HG02763 (cell line): ENCODE results near the gene CDK19.
"Not testable (repeated sequence)": the region's sequence is repeated elsewhere in the genome, so short reads cannot be mapped to it uniquely, and the experiment has no call there.

Source experiments
- ATAC-seq: cut with Tn5 transposase; IDR thresholded peaks from one replicate; pipeline ENCODE4 v1.9.1; 2021; ENCODE audit warnings: mild to moderate bottlenecking, moderate library complexity; ENCODE audit not compliant: unreplicated experiment

Gene CDK19

DNA sequence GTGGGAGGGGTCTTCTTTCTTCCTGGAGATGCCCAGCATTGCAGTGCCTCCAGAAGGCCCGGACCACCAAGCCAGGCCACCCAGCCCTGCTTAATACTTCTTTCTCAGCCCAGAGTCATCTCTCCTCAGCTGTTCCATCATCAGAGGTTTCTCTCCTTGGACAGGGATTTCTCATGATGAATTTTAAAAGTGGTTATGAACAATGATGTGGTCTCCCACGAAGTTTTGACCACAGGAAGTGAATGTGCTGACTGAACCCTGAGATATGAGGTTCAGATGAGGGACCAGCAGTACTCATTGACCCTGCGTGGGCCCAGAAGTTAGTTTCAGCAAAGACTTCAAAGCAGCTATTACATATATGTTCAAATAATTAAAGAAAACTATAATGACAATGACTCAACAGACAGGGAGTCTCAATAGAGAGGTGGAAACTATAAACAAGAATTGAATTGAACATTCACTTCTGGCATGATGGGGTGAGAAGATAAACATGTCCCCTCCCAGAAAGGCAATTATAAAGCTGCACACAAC lies 224.4 kb downstream of the CDK19 start:
- ATAC-seq = no peak

DNA sequence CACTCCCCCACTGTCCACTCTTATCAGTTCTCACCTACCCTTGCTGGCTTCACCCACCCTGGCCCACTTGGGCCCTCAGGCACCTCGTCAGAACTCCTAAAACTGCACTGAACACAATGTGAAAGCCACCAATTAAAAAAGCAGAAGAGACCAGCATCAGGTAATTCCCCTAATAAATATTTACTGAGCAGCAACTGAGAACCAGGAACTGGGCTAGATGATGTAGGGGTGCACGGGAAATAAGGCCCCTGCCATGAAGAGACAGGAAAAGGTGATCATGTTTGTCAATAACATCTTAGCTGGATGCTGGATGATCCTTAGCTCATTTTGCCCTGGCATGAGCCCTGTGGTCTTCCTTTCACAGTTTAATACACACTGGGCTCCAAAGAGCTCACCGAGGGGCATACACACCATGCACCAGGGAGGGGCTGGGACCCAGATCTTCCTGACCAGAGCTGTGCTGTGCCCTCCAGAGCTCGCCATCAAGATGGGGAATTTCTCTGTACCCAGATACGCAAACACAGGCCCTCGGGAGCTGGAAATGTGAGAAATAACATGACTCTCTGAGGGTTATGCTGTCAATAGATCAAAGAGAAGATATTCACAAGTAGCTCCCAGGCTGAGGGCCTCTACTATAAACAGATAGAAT lies 225.3 kb downstream of the CDK19 start:
- peak; percentile 89 for ATAC-seq

DNA sequence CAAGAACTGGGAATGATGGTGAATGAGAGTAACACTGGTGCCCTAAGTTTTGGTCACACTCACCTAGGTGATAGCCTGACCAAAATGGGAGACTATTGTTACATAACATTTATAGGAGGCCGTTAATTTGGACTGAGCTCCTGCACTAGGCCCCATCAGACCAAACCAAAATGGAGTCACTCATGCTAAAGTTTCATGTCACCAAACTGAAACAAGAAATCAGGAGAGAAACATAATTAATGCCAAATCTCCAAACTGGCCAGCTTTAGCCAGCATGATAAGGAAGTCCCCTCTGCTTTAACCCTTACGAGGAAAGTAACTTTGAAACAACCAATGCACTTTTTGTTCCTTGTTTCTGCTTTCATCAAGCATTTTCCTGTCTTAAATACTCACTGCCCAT lies 227.9 kb downstream of the CDK19 start:
- ATAC-seq = no peak

DNA sequence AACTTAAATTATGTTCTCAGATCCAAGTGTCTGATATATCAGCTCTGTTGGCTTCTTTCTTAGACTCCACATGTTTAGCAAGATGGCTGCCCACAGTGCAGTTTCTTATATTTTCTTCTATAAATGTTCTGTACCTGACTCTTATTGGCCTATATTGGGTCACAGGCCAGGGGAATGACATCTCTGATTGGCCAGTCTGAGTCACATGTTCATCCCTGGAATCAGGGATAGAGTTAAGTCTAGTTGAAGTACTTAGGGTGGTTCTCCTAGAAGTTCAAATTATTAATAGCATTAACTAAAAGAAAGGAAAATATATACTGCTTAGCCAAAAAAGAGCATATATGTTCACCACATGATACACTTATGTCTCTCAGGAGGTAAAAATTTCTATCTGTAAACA lies 233.6 kb downstream of the CDK19 start:
- ATAC-seq = no peak

DNA sequence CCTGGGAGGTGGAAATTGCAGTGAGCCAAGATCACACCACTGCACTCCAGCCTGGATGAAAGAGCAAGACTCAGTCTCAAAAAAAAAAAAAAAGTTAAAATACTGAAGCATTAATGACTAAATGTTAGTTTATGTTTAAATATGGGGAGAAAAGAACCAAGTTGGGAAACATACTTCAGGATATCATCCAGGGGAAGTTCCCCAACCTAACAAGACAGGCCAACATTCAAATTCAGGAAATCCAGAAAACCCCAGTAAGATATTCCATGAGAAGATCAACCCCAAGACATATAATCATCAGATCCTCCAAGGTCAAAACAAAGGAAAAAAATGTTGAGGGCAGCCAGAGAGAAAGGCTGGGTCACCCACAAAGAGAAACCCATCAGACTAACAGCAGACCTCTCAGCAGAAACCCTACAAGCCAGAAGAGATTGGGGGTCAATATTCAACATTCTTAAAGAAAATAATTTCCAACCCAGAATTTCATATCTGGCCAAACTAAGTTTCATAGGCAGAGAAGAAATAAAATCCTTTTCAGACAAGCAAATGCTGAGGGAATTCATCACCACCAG lies 237.6 kb downstream of the CDK19 start:
- not testable (repeated sequence) for ATAC-seq

DNA sequence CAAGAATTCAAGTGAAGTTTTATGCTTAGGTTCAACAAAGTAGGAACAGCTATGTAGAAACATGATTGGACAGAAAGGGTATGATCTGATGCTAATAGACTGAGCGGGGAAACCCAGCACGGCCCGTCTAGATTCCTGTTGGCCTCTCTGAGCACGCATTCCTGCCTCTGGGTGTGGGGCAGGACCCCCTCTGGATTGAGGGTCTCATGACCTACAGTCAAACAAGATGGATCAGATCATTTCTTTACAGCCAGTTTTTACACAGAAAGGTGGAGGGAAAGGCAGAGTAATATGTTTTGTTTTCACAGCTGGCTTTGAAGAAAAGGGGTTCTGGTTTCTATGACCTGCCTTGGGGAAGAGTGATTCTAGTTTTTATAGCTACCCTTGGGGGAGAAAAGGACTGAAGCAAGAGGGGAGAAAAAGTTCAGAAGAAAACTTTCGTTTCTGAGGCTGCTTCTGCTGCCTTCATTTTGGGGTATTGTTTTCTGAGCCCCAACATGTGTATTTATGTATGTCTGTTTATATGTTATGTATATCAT lies 239.3 kb downstream of the CDK19 start:
- ATAC-seq = no peak

DNA sequence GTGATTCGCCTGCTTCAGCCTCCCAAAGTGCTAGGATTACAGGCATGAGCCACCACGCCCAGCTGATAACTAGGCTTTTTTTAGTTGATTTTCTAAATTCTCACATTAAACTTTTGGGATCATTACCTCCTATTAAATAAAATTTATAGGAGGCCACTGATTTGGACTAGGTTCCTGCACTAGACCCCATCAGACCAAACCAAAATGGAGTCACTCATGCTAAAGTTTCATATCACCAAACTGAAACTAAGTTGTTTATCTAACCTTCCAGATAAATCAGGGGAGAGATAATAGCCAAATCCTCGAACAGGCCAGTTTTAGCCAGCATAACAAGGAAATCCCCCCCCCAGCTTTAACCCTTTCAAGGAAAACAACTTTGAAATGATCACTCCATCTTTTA lies 240.5 kb downstream of the CDK19 start:
- ATAC-seq = no peak

DNA sequence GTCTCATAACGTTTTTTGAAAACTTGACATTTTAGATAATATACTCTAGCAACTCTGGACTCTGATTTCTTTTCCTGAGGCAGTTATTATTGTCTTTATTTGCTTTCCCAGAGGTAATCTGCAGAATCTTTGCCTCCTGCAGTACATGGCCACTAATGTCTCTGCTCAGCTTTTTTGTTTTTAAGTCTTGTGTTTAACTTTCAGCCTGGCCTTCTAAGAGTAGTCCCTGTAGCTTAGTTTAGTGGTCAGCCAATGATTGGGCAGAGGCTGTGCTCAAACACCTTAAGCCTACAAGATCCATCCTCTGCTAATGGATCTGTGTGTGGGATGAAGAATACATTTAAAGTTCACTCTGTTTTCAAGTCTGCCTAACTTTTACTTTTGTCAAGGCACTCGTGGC lies 241.7 kb downstream of the CDK19 start:
- ATAC-seq = no peak

DNA sequence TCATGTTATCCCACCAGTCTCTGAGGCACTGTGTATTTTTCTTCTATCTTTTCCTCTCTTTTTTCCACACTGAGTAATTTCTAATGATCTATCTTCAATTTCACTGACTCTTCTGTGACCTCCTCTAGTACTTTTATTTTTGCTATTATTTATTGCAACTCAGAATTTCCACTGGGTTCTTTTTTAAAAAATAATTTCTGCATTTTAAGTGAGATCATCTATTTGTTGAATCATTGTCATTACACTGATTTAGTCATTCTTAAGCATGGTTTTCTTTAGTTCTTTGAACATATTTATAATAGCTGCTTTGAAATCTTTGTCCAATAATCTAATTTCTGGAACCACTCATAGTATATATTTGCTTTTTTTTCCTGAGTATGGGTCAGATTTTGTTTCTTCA lies 242.1 kb downstream of the CDK19 start:
- no peak for ATAC-seq

DNA sequence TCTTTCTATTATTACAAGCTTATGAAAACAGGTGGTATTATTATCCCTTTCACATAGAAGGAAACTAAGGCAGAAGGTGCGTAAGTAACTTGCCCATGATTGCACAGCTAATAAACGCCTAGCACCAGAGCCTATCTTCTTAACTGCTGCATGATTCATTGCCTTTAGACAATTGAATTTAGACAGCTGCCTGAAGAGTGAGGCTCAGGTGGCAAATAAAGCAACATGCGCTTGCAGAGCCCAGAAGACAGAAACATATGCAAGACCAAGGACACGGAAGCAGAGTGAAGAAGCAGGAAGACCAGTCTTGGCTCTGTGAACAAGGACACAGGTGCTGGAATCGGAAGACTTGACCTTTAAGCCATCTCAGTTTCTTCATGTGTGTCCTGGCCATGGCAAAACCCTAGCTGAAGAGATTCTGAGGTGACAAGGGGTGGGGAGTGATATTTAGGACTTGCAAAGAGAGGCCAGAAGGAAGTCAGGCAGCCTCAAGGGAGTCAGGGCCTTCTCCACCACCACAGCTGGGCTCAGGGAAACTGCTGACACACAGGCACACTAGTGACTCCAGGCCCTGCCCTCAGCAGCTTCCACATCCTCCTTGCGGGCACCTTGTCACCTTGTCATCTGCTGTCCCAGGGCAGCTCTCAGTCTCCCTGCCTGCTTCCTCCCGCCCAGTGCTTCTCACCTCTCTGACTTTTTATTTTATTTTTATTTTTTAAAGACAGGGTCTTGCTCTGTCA lies 247.1 kb downstream of the CDK19 start:
- ATAC-seq = no peak

DNA sequence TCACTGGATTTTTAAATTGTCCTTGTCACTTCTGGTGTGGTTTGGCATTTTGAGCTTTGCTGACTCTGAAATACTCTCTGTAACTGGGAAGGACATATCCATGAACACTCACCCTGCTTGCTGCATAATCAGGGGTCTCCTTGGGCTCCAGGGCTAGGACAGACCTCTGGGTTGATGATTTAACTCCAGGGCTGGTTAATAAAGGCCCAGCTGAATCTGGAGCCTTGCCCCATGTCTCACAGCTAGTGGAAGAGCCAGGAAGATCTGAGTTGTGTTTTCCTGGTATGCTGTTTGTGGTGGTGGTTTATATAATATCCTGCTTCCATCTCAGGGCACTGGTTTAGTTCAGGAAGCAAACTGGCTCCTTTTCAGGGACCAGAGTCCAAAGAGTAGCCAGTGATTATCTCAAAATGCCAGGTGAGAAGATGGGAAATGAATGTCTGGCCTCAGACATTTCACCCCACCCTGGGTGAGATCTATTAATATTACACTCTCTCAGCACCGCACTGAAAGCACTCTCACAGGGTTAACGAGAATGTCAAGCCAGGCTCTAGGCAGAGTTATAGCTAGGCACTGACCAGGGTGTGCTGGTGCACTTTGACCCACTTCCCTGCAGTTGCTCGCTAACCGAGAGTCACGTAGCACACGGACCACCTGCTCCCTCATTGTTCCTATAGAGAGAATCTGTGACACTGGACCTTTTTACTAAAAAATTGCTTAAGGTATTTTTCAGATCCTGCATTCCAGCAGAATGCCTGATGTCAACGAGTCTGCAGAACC lies 248.7 kb downstream of the CDK19 start:
- ATAC-seq = no peak

DNA sequence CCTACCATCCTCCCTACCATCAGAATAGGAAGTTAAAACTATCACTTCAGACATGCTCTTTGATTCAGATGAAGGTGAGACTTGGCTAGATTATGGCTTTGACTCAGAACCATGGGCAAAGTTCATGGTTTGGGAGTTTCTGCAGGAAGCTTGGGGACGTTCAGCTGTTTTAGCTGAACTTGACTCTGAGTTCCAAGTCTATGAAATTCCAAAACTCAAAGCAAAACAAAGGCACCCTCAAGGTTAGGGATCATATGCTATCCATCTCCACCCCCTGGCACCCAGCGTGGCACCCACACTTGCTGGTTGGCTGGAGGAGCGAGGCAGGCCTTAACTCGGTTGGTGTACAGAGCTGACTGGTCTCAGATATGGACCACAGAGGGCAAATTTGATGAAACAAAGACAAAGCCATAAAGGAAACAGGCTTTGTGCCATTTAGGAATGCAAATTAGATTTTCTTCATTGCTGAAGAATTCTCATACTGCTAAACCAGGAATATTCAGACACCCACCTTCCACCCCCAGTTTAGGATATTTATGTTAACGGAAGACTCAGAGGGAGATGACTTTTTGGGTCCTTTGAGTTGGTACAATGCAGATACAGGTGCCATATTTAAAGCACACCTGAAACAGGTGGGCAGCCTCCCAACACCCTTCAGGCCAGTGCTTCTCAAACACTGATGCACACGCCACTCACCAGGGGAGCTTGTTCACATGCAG lies 250.4 kb downstream of the CDK19 start:
- ATAC-seq = no peak

DNA sequence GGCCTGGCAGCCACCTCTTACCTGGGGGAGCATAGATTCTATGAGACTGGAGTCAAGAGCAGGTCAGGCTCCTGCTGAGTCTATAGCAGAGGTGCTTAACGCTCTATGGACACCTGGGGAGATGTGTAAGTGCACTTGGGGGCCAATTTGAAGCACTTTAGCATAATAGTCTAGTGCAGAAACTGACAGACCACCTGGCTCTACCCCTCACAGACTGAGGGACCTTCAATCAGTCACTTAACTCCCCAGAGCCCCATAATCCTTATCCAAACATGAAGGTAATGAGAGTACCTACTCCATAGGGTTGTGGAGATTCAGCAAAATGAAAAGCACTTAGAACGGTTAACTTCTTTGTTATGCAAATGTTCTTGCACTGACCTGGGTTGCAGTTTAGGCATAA lies 251.6 kb downstream of the CDK19 start:
- ATAC-seq = no peak

DNA sequence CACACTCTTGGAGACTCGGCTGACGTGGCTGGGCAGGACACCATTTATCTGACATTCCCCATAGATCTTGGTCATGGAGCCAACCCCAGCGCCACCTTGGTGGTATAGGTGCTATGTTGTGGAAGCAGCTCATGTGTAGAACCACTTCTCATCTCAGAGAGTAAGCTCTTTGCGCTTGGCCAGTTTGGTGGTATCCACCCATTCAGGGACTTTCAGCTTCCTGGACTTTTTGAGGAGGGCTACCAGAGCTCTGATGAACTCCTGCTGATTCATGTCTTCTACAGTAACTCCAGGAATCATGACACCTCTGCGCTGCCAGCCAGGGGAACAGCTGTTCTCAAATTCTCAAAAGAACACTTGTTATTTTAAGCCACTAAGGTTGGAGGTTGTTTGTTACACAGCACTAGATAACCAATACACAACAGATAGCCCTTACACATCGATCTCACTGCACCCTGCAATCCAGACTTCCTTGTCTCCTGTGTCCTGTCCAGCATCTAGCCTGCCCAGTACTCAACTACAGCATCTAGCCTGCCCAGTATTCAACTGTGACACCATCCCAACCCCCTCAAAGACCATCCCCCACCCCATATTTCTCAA lies 252.9 kb downstream of the CDK19 start:
- no peak for ATAC-seq

DNA sequence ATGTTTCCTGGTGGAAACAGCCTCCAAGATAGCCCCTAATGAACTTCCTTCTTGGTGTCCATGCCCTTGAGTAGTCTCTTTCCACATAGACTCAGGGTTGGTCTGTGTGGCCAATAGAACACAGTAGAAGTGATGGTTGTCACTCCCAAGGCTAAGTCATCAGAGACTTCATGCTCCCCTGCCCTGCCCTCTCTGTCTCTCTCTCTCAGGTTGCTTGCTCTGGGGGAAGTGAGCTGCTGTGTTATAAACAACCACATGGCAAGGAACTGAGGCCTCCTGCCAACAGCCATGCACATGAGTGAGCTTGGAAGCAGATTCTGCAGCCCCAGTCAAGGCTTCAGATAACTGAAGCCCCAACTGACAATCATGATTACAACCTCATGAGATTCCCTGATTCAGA lies 253.6 kb downstream of the CDK19 start:
- no peak for ATAC-seq

DNA sequence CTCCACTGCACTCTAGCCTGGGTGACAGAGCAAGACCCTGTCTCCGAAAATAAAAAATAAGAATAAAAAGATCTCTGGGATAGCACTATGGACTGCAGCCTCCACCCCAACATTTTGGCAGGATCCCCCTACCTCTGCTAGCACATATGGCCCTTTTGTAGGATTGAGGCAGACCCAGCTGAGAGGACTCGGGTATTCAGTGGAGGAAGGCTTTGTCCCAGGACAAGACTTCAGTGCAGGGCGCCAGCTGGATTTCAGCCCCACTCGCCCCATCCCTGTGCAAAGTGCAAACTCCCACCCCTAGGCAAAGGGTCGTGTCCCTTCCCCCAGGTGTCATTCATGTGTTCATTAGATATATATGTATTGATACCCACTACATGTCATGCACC lies 254.3 kb downstream of the CDK19 start:
- no peak for ATAC-seq

DNA sequence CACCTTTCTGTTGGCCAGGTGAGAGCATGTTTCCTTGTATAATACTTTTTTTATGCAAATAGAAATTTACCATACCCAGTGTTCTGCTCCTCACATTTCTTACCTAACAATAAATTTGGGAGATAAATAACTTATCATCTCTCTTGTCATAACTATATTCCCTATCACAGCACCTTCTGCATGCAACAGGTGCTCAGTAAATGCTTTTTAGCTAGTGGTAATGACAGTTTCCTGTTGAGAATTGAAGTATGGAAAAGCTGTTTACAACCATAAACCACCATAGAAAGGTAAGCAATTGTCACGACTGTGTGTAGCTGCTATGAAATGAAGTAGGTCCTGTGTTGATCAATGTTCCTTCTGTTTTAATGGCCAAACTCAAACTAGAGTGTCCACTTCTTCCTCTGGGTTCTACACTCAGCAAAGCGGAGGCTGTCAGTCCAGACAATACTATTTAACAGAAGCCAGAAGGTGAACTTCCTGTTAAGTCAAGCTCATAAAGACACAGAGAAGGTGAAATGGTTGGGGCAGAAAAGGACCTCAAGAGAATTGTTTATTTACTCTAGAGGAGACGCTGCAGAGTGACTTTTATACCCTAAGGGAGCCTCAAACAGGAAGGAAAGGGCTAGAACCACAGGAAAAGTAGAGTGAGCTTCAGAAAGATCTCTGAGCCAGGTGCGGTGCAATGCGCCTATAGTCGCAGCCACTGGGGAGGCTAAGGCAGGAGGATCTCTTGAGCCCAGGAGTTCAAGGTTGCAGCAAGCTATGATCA lies 254.8 kb downstream of the CDK19 start:
- ATAC-seq = no peak
